Glomerular visceral epithelial cell (primary cell): ENCODE results near the gene SPSB2.

ENCODE experiments used
- DNase-seq: peaks from one replicate; pipeline ENCODE4 v3.0.0-alpha.2; 2016; ENCODE audit errors: extremely low spot score

The SPSB2 gene

DNA sequence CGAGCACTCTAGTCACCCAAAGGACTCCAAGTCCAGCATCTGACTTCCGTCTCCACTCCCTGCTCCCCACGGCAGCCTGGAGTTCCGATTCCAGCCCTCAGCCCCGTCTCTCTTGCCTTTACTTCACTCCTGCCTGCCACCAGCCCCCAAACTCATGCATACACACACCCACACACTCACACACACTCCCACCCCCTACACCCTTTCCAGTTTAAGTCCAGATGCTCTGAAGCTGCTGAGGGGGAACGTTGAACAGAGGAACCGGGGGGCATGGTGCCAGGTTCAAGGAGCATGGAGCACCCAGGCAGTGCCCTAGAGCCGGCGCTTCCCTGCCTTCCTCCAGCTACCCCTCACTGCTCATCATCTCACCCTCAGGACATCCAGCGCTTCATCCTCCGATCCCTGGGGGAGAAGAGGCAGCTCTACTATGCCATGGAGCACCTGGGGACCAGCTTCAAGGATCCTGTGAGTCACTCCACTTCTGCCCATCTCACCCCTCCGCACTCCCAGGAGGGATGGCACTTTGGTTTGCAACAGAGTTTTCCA is 41.6 kb downstream of the SPSB2 start:
- DNase-seq: no peak

DNA sequence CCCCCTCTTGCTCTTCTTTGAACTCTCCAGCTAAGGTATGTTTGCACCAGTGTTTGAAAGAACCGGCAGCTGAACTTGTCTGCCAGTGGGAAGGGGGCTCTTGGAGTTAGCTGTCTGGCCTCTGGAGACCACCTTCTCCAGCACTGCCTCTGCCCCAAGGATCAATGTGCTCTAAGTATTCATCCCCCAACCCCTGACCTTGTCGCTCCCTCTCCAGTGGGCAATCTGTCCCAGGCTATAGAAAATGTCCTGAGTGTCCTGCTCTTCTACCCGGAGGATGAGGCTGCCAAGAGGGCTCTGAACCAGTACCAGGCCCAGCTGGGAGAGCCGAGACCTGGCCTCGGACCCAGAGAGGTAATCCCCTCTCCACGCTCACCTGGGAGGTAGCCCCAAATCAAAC is 42.1 kb downstream of the SPSB2 start:
- no peak for DNase-seq

GRCh38 chr12:6830286-6830890 is 42.7 kb downstream of the SPSB2 start:
- DNase-seq: no peak

GRCh38 chr12:6829536-6830220 is 43.4 kb downstream of the SPSB2 start:
- DNase-seq: no peak

GRCh38 chr12:6828781-6829535 is 44.1 kb downstream of the SPSB2 start:
- DNase-seq: peak; percentile 37

DNA sequence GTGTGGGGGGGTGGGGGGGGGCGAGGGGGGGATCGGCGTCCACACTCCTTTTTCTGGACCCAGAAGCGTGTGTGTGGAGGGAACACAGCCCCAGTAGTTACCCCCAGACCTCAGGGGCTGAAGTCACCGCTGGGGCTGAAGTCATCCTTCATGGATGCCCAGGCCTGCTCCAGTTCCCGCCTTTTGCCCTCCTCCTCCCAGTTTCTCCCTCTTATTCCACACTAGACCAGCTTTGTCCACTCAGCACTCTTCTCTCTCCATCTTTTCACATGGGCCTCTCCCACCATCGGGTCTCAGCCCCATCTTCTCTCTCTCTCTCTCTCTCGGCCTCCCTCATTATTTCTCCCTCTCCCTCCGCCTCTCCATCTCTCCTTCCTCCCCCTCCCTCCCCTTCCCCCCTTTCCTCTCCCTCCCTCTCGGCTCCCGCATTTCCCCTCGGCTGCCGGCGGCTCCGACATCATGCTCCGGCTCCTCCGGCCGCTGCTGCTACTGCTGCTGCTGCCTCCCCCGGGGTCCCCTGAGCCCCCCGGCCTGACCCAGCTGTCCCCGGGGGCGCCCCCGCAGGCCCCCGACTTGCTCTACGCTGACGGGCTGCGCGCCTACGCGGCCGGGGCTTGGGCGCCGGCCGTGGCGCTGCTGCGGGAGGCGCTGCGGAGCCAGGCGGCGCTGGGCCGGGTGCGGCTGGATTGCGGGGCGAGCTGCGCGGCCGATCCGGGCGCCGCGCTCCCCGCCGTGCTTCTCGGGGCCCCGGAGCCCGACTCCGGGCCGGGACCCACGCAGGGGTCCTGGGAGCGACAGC is 44.9 kb downstream of the SPSB2 start, which contains the start of gene P3H3:
P3H3 (plus strand) TSS at position 426 of the 799 bp plus-strand sequence; CDS start at position 460, 34 bp downstream.
- DNase-seq: peak; percentile 55

DNA sequence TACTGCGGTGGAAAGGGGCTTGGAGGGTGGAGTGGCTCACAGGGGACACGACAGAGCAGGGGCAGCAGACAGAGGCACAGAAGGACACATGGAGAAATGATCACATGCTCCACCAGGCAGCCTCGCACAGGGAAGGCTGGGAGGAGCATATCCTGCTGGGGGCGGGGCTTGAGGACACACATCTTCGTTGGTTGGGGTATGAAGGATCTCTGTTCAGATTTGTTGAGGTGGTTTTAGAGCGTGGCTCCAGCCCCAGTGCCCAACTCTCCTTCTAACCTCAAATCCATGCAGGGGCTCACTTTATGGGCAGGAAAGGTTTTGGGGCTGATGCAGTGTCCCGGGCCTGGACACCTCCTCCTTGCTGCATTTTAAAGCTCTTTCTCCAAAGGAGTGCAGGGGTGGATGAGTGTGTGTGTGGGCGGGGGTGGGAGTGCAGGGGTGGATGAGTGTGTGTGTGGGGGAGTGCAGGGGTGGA is 45.6 kb downstream of the SPSB2 start:
- DNase-seq: peak; percentile 69

GRCh38 chr12:6826734-6827436 is 46.2 kb downstream of the SPSB2 start:
- DNase-seq: no peak

- no peak for DNase-seq
Measured at GRCh38 chr12:6826125-6826733, 46.9 kb downstream of the SPSB2 start.

GRCh38 chr12:6825398-6826124 is 47.5 kb downstream of the SPSB2 start:
- peak; percentile 85 for DNase-seq

DNA sequence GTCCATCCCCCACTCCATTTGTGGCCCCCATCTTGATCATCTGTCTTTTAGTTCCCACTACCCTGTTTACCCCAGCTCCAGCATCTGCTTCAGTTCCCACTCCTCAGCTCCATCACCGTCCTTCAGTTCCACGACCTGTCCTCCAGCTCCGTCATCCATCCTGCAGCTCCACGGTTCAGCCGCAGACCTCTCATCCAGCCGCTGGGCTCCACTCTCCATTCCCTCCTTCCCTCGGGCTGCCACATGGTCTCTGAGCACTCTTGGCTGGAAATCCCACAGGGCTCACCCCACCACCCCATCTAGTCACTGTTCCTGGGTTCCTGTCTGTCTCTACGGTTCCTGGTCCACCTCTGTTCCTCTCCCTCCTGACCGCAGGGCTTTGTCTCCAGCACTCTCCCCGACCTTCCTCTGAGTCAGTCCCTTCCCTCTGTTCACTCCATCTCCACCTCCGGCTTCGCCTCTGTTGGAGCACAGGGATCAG is 48.2 kb downstream of the SPSB2 start:
- peak; percentile 42 for DNase-seq

GRCh38 chr12:6824085-6824775 is 48.9 kb downstream of the SPSB2 start:
- DNase-seq: no peak

- DNase-seq: no peak
Measured at GRCh38 chr12:6823182-6824084, 49.7 kb downstream of the SPSB2 start.

GRCh38 chr12:6822426-6823135 is 50.5 kb downstream of the SPSB2 start:
- no peak for DNase-seq

DNA sequence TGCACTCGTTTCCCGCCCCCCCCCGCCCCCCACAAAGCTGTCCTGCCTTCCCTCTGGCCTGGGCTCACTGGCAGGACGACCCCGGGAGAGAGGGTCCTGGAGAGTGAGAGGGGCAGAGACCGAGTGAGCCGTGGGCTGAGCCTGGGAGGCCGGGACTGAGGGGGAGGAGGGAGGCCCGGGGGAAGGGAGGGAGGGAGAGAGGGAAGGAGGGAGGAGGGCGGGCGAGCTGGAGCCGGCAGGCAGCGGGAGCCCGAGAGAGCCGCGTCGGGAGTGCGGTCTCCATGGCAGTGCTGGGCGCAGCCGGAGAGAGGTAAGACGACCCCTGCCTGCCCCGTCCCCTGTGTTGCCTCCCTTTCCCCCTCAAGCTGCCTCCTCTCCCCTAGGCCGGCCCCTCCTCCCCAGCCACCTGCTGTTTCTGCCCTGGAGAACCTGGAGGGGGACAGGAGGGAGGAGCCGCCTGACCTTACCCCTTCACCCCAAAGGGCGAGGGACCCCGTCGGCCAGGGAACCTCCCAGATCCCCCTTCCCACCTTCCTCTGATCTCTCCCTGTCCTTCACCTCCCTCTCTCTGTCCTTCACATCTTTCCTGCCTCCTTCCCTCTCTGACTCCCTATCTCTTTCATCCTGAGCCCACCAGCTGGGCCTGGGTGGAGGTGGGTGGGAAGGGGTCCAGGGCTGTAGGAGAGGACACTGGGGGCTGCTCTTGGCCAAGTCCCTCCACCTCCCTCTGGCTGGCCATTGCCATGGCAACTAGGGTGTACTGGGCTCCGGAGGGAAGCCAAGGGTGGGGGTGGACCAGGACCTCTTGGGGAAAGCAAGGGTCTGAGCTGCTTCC is 51.3 kb downstream of the SPSB2 start, which contains the start of gene GPR162:
GPR162 (plus strand) TSS at position 231 of the 835 bp plus-strand sequence. CDS start 2,078 bp downstream, outside the sequence.
- DNase-seq: peak; percentile 41
